ENCODE results near the gene SCEL.
"Not testable (repeated sequence)": the region's sequence is repeated elsewhere in the genome, so short reads cannot be mapped to it uniquely, and the experiment has no call there.

Gene SCEL

GRCh38 chr13:77628170-77628569, 92.7 kb downstream of the SCEL start:
- TF ChIP-seq, protein P1, sequence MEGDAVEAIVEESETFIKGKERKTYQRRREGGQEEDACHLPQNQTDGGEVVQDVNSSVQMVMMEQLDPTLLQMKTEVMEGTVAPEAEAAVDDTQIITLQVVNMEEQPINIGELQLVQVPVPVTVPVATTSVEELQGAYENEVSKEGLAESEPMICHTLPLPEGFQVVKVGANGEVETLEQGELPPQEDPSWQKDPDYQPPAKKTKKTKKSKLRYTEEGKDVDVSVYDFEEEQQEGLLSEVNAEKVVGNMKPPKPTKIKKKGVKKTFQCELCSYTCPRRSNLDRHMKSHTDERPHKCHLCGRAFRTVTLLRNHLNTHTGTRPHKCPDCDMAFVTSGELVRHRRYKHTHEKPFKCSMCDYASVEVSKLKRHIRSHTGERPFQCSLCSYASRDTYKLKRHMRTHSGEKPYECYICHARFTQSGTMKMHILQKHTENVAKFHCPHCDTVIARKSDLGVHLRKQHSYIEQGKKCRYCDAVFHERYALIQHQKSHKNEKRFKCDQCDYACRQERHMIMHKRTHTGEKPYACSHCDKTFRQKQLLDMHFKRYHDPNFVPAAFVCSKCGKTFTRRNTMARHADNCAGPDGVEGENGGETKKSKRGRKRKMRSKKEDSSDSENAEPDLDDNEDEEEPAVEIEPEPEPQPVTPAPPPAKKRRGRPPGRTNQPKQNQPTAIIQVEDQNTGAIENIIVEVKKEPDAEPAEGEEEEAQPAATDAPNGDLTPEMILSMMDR (IDR thresholded peaks at IDR 0.05; ENCODE audit: low read depth, low read length), result no peak
- no peak overlapping the region for H3K9ac ChIP-seq (ENCODE audit: low read length)
- no peaks in the 10 kb centered on the region for H3K9me3 ChIP-seq (ENCODE audit: insufficient read depth, low read length)
- H3K79me2 ChIP-seq (ENCODE audit: low read length), result no peaks in the 10 kb centered on the region
- H3K4me3 ChIP-seq (ENCODE audit: low read length), result no peak overlapping the region
- no peaks in the 10 kb centered on the region for H3K36me3 ChIP-seq (replicated peaks; ENCODE audit: low read depth, low read length)
- no peak overlapping the region for H3K4me2 ChIP-seq (ENCODE audit: low read length)
- no peaks in the 10 kb centered on the region for H3K27me3 ChIP-seq (ENCODE audit: low read depth, low read length)
- H3K27ac ChIP-seq (ENCODE audit: low read length), result no peak overlapping the region
- H2AFZ ChIP-seq (ENCODE audit: low read depth, low read length), result no peak overlapping the region
- H3K4me1 ChIP-seq (ENCODE audit: low read length), result no peaks in the 10 kb centered on the region
- H4K20me1 ChIP-seq (ENCODE audit: insufficient read depth, low read length), result no peaks in the 10 kb centered on the region

DNA sequence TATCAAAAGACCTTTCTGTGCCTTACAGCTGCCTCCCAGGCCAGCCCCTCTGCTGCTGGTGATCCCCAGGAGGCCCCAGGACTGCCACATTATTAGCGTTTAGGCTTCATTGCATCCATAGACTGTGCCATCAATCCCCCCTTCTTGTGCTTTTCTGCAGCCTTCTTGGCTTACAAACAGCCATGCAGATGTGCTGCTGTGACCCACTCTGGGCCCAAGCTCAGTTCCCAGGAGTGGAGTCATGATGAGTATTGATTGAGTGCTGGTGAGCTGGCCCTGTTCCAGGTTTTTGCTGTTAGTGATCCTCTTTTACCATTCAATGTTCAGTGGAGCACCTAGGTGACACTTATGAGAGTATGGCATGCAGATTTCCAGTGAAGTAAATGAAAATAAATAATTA, 102.1 kb downstream of the SCEL start:
- TF ChIP-seq, protein P1 (IDR thresholded peaks at IDR 0.05; ENCODE audit: low read depth, low read length), result no peak
- TF ChIP-seq EZH2phosphoT487 (IDR thresholded peaks at IDR 0.05; ENCODE audit: low read depth), result no peak
- no peaks in the 10 kb centered on the region for H3K79me2 ChIP-seq (ENCODE audit: low read length)
- H3K9me3 ChIP-seq (ENCODE audit: insufficient read depth, low read length), result no peaks in the 10 kb centered on the region
- H3K27ac ChIP-seq (ENCODE audit: low read length), result no peak overlapping the region
- no peak overlapping the region for H3K9ac ChIP-seq (ENCODE audit: low read length)
- H3K4me1 ChIP-seq (ENCODE audit: low read length), result no peaks in the 10 kb centered on the region
- no peak overlapping the region for H3K4me3 ChIP-seq (ENCODE audit: low read length)
- no peaks in the 10 kb centered on the region for H3K27me3 ChIP-seq (ENCODE audit: low read depth, low read length)
- H3K4me2 ChIP-seq (ENCODE audit: low read length), result no peak overlapping the region
- no peaks in the 10 kb centered on the region for H4K20me1 ChIP-seq (ENCODE audit: insufficient read depth, low read length)
- no peaks in the 10 kb centered on the region for H3K36me3 ChIP-seq (replicated peaks; ENCODE audit: low read depth, low read length)
- no peak overlapping the region for H2AFZ ChIP-seq (ENCODE audit: low read depth, low read length)

GRCh38 chr13:77650409-77650808, 114.9 kb downstream of the SCEL start:
- Histone ChIP-seq H3K4me2 (ENCODE audit: low read length) (no peak overlapping the region), H3K4me1 (ENCODE audit: low read length) (no peaks in the 10 kb centered on the region), H3K4me3 (ENCODE audit: low read length) (no peak overlapping the region), H3K9ac (ENCODE audit: low read length) (no peak overlapping the region), H3K79me2 (ENCODE audit: low read length) (no peaks in the 10 kb centered on the region), H3K27me3 (ENCODE audit: low read depth, low read length) (no peaks in the 10 kb centered on the region), H3K9me3 (ENCODE audit: insufficient read depth, low read length) (0 out of 2 replicates have a peak, but pooled peaks cover 6% of the 10 kb centered on the region), H4K20me1 (ENCODE audit: insufficient read depth, low read length) (no peaks in the 10 kb centered on the region), H2AFZ (ENCODE audit: low read depth, low read length) (no peak overlapping the region), H3K27ac (ENCODE audit: low read length) (no peak overlapping the region), H3K36me3 (replicated peaks; ENCODE audit: low read depth, low read length) (no peaks in the 10 kb centered on the region)
- no peak for TF ChIP-seq EZH2phosphoT487 (IDR thresholded peaks at IDR 0.05; ENCODE audit: low read depth)
- TF ChIP-seq, protein P1 (IDR thresholded peaks at IDR 0.05; ENCODE audit: low read depth, low read length), result no peak

- H3K9ac ChIP-seq (ENCODE audit: low read length), result no peak overlapping the region
- no peak overlapping the region for H3K4me2 ChIP-seq (ENCODE audit: low read length)
- H3K4me3 ChIP-seq (ENCODE audit: low read length), result no peak overlapping the region
- TF ChIP-seq, protein P1 (IDR thresholded peaks at IDR 0.05; ENCODE audit: low read depth, low read length), result no peak
- TF ChIP-seq EZH2phosphoT487 (IDR thresholded peaks at IDR 0.05; ENCODE audit: low read depth), result no peak
- 0 out of 2 replicates have a peak, but pooled peaks cover 6% of the 10 kb centered on the region for H3K9me3 ChIP-seq (ENCODE audit: insufficient read depth, low read length)
- H3K79me2 ChIP-seq (ENCODE audit: low read length), result no peaks in the 10 kb centered on the region
- H2AFZ ChIP-seq (ENCODE audit: low read depth, low read length), result no peak overlapping the region
- no peak overlapping the region for H3K27ac ChIP-seq (ENCODE audit: low read length)
- no peaks in the 10 kb centered on the region for H4K20me1 ChIP-seq (ENCODE audit: insufficient read depth, low read length)
- no peaks in the 10 kb centered on the region for H3K36me3 ChIP-seq (replicated peaks; ENCODE audit: low read depth, low read length)
- no peaks in the 10 kb centered on the region for H3K27me3 ChIP-seq (ENCODE audit: low read depth, low read length)
- H3K4me1 ChIP-seq (ENCODE audit: low read length), result no peaks in the 10 kb centered on the region
These were observed 117.8 kb downstream of the SCEL start for GRCh38 chr13:77653301-77653700.

DNA sequence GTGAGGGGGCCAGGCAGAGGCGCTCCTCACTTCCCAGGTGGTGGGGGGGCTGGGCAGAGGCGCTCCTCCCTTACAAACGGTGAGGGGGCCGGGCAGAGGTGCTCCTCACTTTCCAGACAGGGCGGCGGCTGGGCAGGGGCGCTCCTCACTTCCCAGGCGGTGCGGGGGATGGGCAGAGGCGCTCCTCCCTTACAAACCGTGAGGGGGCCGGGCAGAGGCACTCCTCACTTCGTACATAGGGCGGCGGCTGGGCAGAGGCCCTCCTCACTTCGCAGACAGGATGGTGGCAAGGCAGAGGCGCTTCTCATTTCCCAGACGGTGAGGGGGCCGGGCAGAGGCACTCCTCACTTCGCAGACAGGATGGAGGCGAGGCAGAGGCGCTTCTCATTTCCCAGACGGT, 124.5 kb downstream of the SCEL start:
- H3K4me1 ChIP-seq (ENCODE audit: low read length); H3K9ac ChIP-seq (ENCODE audit: low read length); H3K9me3 ChIP-seq (ENCODE audit: insufficient read depth, low read length); H3K27ac ChIP-seq (ENCODE audit: low read length); H3K36me3 ChIP-seq (replicated peaks; ENCODE audit: low read depth, low read length); H3K4me3 ChIP-seq (ENCODE audit: low read length); H3K4me2 ChIP-seq (ENCODE audit: low read length); H2AFZ ChIP-seq (ENCODE audit: low read depth, low read length); H4K20me1 ChIP-seq (ENCODE audit: insufficient read depth, low read length); H3K27me3 ChIP-seq (ENCODE audit: low read depth, low read length); H3K79me2 ChIP-seq (ENCODE audit: low read length): not testable (repeated sequence)

All from OCI-LY3 (cell line).